ENCODE data around the gene NSUN7.

DNA sequence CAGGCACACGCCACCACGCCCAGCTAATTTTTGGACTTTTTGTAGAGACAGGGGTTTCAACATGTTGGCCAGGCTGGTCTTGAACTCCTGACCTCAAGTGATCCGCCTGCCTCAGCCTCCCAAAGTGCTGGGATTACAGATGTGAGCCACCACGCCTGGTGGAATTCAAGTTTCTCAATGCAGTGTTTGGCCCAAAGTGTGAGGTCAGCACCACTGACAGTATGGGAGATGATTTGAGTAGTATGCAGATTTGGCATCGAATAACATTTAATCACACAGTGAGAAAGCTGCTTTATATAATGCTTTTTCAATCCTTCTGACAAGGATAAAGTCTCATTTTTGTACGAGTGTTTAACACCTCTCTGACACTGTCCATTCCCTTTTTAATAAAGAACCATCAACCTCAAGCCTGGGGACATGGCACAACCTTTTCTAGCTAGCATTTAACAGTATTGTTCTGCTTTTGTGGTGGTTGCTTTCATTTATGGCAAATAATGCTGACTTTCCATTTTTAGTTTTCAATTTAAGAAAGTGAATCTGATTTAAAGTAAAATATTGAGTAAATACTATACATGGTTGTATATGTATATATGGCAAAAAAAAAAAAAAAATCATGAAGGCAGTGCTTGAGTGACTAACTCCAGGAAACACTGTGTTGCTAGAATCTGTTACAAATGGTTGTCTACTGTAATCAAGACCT, 4.3 kb upstream of the NSUN7 start:
- TF ChIP-seq, protein P1, sequence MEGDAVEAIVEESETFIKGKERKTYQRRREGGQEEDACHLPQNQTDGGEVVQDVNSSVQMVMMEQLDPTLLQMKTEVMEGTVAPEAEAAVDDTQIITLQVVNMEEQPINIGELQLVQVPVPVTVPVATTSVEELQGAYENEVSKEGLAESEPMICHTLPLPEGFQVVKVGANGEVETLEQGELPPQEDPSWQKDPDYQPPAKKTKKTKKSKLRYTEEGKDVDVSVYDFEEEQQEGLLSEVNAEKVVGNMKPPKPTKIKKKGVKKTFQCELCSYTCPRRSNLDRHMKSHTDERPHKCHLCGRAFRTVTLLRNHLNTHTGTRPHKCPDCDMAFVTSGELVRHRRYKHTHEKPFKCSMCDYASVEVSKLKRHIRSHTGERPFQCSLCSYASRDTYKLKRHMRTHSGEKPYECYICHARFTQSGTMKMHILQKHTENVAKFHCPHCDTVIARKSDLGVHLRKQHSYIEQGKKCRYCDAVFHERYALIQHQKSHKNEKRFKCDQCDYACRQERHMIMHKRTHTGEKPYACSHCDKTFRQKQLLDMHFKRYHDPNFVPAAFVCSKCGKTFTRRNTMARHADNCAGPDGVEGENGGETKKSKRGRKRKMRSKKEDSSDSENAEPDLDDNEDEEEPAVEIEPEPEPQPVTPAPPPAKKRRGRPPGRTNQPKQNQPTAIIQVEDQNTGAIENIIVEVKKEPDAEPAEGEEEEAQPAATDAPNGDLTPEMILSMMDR (IDR thresholded peaks at IDR 0.05), result no peak
- no peak for TF ChIP-seq POLR2A (IDR thresholded peaks at IDR 0.05)

Measured in body of pancreas (tissue), 4 donors.